ENCODE results near the gene TBX15.

GRCh38 chr1:118973032-118973431 is 15.1 kb downstream of the TBX15 start:
- TF ChIP-seq CTCF (conservative IDR thresholded peaks at IDR 0.05; ENCODE audit: low read depth, low read length) (no peak), EZH2 (IDR thresholded peaks at IDR 0.05; ENCODE audit: borderline replicate concordance, low read depth, low read length, poor library complexity, severe bottlenecking) (no peak)

Data from A673 (cell line).